Keratinocyte (primary cell): Measurements from ENCODE around the gene CCDC69. TPM values are rescaled to one million over a fixed set of nuclear protein-coding genes. Genes with fewer than 3 reads are reported as not detected.

ENCODE experiments used
- DNase-seq: peaks from one replicate; pipeline ENCODE4 v3.0.0-alpha.2; 2011; ENCODE audit warnings: low read depth, missing footprints, low spot score
- FAIRE-seq: peaks from 2 replicates; lab custom pipeline; 2011; peaks lifted over from hg19 to GRCh38; lab: Jason Lieb, UNC
- H2AFZ ChIP-seq: 2 replicates; pipeline ENCODE4 v1.6.0; 2012; ENCODE audit warnings: low read length, control low read depth, inconsistent platforms; ENCODE audit not compliant: control insufficient read depth
- H3K27ac ChIP-seq: 2 replicates; pipeline ENCODE4 v1.5.1; 2011; ENCODE audit warnings: low read length; ENCODE audit not compliant: control insufficient read depth, insufficient read depth
- H3K27me3 ChIP-seq: 3 replicates; pipeline ENCODE4 v1.6.0; 2011; ENCODE audit warnings: low read length; ENCODE audit not compliant: control insufficient read depth, insufficient read depth; ENCODE audit errors: extremely low read depth
- H3K36me3 ChIP-seq, 2 experiments: 2 replicates in 1 of 2; 3 replicates in 1 of 2; pipeline ENCODE4 v1.5.1; 2011; ENCODE audit warnings: low read length in 2 of 2, mild to moderate bottlenecking in 1 of 2; ENCODE audit not compliant: control insufficient read depth in 2 of 2, insufficient read depth in 2 of 2; ENCODE audit errors: extremely low read depth in 1 of 2
- H3K4me1 ChIP-seq: 3 replicates; pipeline ENCODE4 v1.5.1; 2011; ENCODE audit warnings: low read length; ENCODE audit not compliant: control insufficient read depth, insufficient read depth; ENCODE audit errors: extremely low read depth
- H3K4me2 ChIP-seq: 3 replicates; pipeline ENCODE4 v1.6.0; 2011; ENCODE audit warnings: low read depth, low read length; ENCODE audit not compliant: control insufficient read depth, insufficient read depth; ENCODE audit errors: extremely low read depth
- H3K4me3 ChIP-seq, 3 experiments: fragments of 200-600 bp in 1 of 3; sonication (generic) in 1 of 3; 2 replicates in 2 of 3; 3 replicates in 1 of 3; pipeline ENCODE4 v1.5.1; 2011 to 2016; ENCODE audit warnings: low read length in 3 of 3, mild to moderate bottlenecking in 3 of 3, control low read depth in 2 of 3, inconsistent platforms in 1 of 3, low read depth in 1 of 3, mixed read lengths in 1 of 3, mixed run types in 1 of 3, moderate library complexity in 1 of 3; ENCODE audit not compliant: control insufficient read depth in 2 of 3, insufficient read depth in 2 of 3; ENCODE audit errors: extremely low read depth in 1 of 3
- H3K79me2 ChIP-seq: 2 replicates; pipeline ENCODE4 v1.6.0; 2012; ENCODE audit warnings: low read length; ENCODE audit not compliant: control insufficient read depth, insufficient read depth
- H3K9ac ChIP-seq: 3 replicates; pipeline ENCODE4 v1.6.0; 2011; ENCODE audit warnings: low read length; ENCODE audit not compliant: control insufficient read depth, insufficient read depth; ENCODE audit errors: extremely low read depth
- H3K9me1 ChIP-seq: 3 replicates; pipeline ENCODE4 v1.6.0; 2011; ENCODE audit warnings: low read length; ENCODE audit not compliant: control insufficient read depth, insufficient read depth; ENCODE audit errors: extremely low read depth
- H3K9me3 ChIP-seq: 2 replicates; pipeline ENCODE4 v1.5.1; 2012; ENCODE audit warnings: low read depth, low read length; ENCODE audit not compliant: control insufficient read depth
- H4K20me1 ChIP-seq: 3 replicates; pipeline ENCODE4 v1.6.0; 2011; ENCODE audit warnings: low read length; ENCODE audit not compliant: control insufficient read depth, insufficient read depth; ENCODE audit errors: extremely low read depth
- CTCF ChIP-seq, 3 experiments: IDR thresholded peaks in 1 of 3; conservative IDR thresholded peaks in 1 of 3; optimal IDR thresholded peaks in 1 of 3; 2 replicates in 2 of 3; 3 replicates in 1 of 3; pipeline versions ENCODE3 to v1.5.1; 2011; ENCODE audit warnings: low read length in 3 of 3, mild to moderate bottlenecking in 3 of 3, moderate library complexity in 2 of 3, control low read depth in 1 of 3, inconsistent platforms in 1 of 3; ENCODE audit not compliant: insufficient read depth in 2 of 3; ENCODE audit errors: extremely low read depth in 1 of 3
- EZH2 ChIP-seq: IDR thresholded peaks from one replicate; pipeline ENCODE4 v1.6.1; 2012; ENCODE audit warnings: inconsistent platforms, mild to moderate bottlenecking, low read length, moderate library complexity
- dilution Hi-C: fragments of 300-500 bp; cut with MboI; formaldehyde crosslinking; loops from one replicate; pipeline ENCODE4 v1.7.0; 2020; ENCODE audit warnings: low sequenced_read_pairs; ENCODE audit not compliant: extremely low pct_ligation_motif_present
- polyA plus RNA-seq, 5 experiments: library from polyadenylated mRNA; depleted of rRNA in 3 of 5; stranded (reverse) in 3 of 5; stranded (forward) in 1 of 5; unstranded in 1 of 5; fragments of >200 nt; gene quantifications; 1 replicate in 1 of 5; 2 replicates in 3 of 5; 3 replicates in 1 of 5; pipeline versions ENCODE4 v1.2.1 to v1.2.3, GENCODE V29; 2011 to 2012; ENCODE audit warnings: missing spikeins in 2 of 5, low read depth in 1 of 5, low replicate concordance in 1 of 5

CCDC69 gene
- polyA plus RNA-seq, 1 donor (not counting 4 experiments of a cell fraction or from before 2014, with no cell fraction given): 4.1 TPM

GRCh38 chr5:151150471-151151262 is 73.2 kb downstream of the CCDC69 start:
- peaks cover 2% of the 10 kb centered on the region for H3K79me2 ChIP-seq
- TF ChIP-seq EZH2 (no peak), CTCF (optimal IDR thresholded peaks at IDR 0.05 in 1 of 3, IDR thresholded peaks at IDR 0.05 in 1 of 3, conservative IDR thresholded peaks at IDR 0.05 in 1 of 3; ENCODE audit: extremely low read depth in 1 of 3, insufficient read depth in 2 of 3, low read length in 3 of 3) (no peak)
- H3K9ac ChIP-seq: no peak overlapping the region
- H3K36me3 ChIP-seq: no peaks in the 10 kb centered on the region
- H4K20me1 ChIP-seq: no peaks in the 10 kb centered on the region
- H3K9me1 ChIP-seq: no peaks in the 10 kb centered on the region
- FAIRE-seq (no peak), DNase-seq (no peak)
- no peak overlapping the region for H2AFZ ChIP-seq
- dilution Hi-C loops: no loop called here
- H3K4me2 ChIP-seq: no peak overlapping the region
- no peak overlapping the region for H3K4me3 ChIP-seq
- no peak overlapping the region for H3K27ac ChIP-seq
- H3K27me3 ChIP-seq: no peaks in the 10 kb centered on the region
- peaks cover 3% of the 10 kb centered on the region for H3K4me1 ChIP-seq
- no peaks in the 10 kb centered on the region for H3K9me3 ChIP-seq

GRCh38 chr5:151148583-151148982 is 75.3 kb downstream of the CCDC69 start:
- Histone ChIP-seq H3K4me1 (no peaks in the 10 kb centered on the region), H3K27ac (no peak overlapping the region), H3K9me3 (no peaks in the 10 kb centered on the region), H4K20me1 (no peaks in the 10 kb centered on the region), H3K27me3 (no peaks in the 10 kb centered on the region), H2AFZ (no peak overlapping the region), H3K36me3 (no peaks in the 10 kb centered on the region), H3K4me3 (no peak overlapping the region), H3K9me1 (no peaks in the 10 kb centered on the region), H3K4me2 (no peak overlapping the region), H3K79me2 (no peaks in the 10 kb centered on the region), H3K9ac (no peak overlapping the region)
- no peak for DNase-seq
- no peak for FAIRE-seq
- dilution Hi-C loops: no loop called here
- TF ChIP-seq EZH2 (no peak), CTCF (optimal IDR thresholded peaks at IDR 0.05 in 1 of 3, IDR thresholded peaks at IDR 0.05 in 1 of 3, conservative IDR thresholded peaks at IDR 0.05 in 1 of 3; ENCODE audit: extremely low read depth in 1 of 3, insufficient read depth in 2 of 3, low read length in 3 of 3) (no peak)
